Activated T-cell treated with anti-CD3 and anti-CD28 coated beads, Interleukin-2, amount 50 U/mL, for 72 hours (primary cell): ENCODE measurements around the gene FAM174B. TPM values are rescaled to one million over a fixed set of nuclear protein-coding genes. Genes with fewer than 3 reads are reported as not detected.
A peak's percentile ranks its signal among the peaks of the same experiment; 100 is the strongest.

ENCODE experiments used
- ATAC-seq, 2 donors: fragments of 150-1000 bp; cut with Tn5 transposase; replicated peaks in 1 of 2; 2 replicates each; pipeline ENCODE4 v1.10.0; 2021; ENCODE audit warnings: moderate library complexity in 2 of 2, mild to moderate bottlenecking in 1 of 2
- DNase-seq, 2 donors: peaks; one replicate each; pipeline ENCODE4 v3.0.0; 2021 to 2022; ENCODE audit warnings: mixed read lengths in 1 of 2
- H3K27ac Mint-ChIP-seq: one replicate; pipeline ENCODE4 v1.8.0; 2022; ENCODE audit warnings: mild to moderate bottlenecking, moderate library complexity, mixed read lengths
- H3K27me3 Mint-ChIP-seq: one replicate; pipeline ENCODE4 v1.8.0; 2022; ENCODE audit warnings: low read depth, mixed read lengths
- H3K36me3 Mint-ChIP-seq, 2 donors: one replicate each; pipeline ENCODE4 v1.8.0; 2022; ENCODE audit warnings: mixed read lengths in 2 of 2, mild to moderate bottlenecking in 1 of 2; ENCODE audit not compliant: insufficient read depth in 2 of 2
- H3K4me1 Mint-ChIP-seq: one replicate; pipeline ENCODE4 v1.8.0; 2022; ENCODE audit warnings: low read depth, mixed read lengths
- H3K4me3 Mint-ChIP-seq, 2 donors: one replicate each; pipeline ENCODE4 v1.8.0; 2022; ENCODE audit warnings: mild to moderate bottlenecking in 2 of 2, mixed read lengths in 2 of 2, moderate library complexity in 2 of 2
- H3K9me3 Mint-ChIP-seq, 2 donors: one replicate each; pipeline ENCODE4 v1.8.0; 2022; ENCODE audit warnings: mixed read lengths in 2 of 2
- total RNA-seq, 2 donors: library from RNA; stranded (reverse); gene quantifications; one replicate each; pipeline ENCODE4 v1.2.3, GENCODE V29; 2022

FAM174B gene
- total RNA-seq, 2 donors from 2014 or later: 5.0 to 9.9 TPM

DNA sequence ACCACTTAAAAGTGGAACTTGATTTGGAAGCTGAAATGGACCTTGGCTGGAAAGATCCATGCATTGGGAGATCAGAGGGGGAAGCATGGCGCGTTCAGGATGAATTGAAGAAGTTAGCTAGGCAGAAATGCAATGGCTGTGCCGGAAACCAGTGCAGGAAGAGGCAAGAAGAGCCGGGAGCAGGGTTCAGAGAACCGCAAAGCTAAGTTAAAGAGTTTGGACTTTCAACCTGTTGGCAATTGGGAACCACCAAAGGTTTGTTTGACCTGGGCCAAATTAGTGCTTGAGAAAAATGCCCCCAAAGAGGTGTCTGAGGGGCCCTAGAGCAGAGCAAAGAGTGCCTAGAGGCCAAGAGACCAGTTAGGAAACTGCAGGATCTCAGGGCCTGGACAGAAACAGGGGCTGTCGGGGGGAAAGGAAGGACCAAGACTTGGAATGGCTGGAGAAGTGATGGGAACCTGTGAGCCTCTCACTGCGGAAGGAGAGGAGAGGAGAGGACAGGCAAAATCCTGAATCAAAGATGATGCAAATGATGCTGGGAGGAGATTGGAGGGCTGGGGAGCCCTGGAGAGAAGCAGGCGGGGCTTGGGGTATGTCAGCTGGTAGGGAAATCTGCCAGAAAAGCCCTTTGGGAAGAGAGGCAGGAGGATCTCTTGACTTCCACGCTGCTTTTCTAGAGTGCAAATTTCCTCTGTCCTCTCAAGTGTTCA lies 49.3 kb downstream of the FAM174B start:
- DNase-seq (no peak), ATAC-seq (no peak)
- no peak overlapping the region for H3K27ac Mint-ChIP-seq
- H3K4me3 Mint-ChIP-seq: no peak overlapping the region
- no peaks in the 10 kb centered on the region for H3K4me1 Mint-ChIP-seq
- H3K36me3 Mint-ChIP-seq: peaks cover 0 to 3% of the 10 kb centered on the region in 2 donors
- peaks cover 27% of the 10 kb centered on the region for H3K27me3 Mint-ChIP-seq
- no peaks in the 10 kb centered on the region for H3K9me3 Mint-ChIP-seq

DNA sequence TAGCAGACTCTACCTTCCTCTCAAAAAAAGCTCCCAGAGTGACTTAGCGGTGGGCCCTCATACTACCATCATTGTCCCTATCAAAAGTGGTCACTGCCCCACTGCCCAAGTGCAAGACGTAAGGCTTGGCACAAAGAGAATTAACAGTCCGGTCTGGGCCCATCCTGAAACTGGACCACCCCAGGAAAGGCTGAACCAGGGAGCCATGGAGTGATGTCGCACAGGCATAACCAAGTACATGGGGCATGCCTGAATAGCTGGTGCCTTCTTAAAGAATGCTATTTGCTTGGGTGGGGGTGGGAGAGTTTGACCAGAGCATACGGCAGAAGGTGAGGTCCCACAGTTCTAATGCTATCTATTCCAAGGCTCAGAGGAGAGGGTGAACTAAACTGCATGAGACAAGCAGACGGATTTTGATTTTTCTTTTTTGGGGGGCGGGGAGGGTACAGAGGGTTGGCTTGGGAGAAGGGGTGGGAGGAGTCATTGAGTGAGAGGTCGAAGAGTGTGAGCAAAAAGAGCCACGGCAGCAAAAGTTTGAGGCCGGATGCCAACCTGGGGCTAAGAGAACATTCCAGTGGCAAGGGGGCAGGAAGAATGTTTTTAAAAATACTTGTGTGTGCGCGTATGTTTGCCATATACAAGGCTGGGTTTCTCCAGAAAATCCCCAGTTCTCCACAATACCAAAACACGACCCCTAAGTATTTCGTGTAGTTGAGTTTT lies 50.2 kb downstream of the FAM174B start:
- no peaks in the 10 kb centered on the region for H3K4me1 Mint-ChIP-seq
- peaks cover 0 to 3% of the 10 kb centered on the region in 2 donors for H3K36me3 Mint-ChIP-seq
- no peak overlapping the region for H3K27ac Mint-ChIP-seq
- H3K27me3 Mint-ChIP-seq: peaks cover 36% of the 10 kb centered on the region
- ATAC-seq: no peak
- H3K9me3 Mint-ChIP-seq: no peaks in the 10 kb centered on the region
- H3K4me3 Mint-ChIP-seq: no peak overlapping the region
- DNase-seq: no peak

DNA sequence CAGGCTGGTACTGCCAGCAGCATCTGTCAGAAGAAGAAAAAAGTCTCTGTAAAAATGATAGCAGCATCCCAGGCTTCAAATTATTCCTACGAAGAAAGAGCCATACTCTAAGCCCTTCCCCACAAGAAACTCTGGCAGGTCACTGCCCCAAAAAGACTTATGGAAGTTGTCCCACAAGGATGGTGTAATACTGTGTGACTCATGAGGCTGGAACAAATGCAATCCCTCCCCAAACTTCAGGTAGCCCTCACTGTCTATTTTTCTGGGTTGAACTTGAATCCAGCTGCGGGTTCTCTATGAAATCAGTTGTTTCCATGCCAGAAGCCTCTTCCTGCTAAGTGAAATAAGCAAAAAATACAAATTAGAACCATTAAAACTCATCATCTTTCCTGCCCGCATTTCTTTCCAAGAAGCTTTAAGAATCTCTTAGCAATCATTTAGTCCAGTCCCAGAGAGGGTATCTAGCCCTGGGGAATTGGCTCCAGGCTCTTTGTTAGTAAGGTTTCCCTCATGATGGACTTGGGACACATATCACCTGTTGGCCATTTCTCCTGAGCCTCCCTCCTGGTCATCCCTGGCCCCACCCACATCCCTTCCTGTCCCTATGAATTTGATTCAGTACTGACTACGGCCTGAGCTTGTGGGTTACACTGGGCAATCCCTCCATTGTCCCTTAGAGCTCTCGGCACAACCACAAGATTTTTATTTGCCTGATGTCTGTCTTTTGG lies 51.7 kb downstream of the FAM174B start:
- H3K4me1 Mint-ChIP-seq: peaks cover 12% of the 10 kb centered on the region
- H3K4me3 Mint-ChIP-seq: no peak overlapping the region
- no peaks in the 10 kb centered on the region for H3K9me3 Mint-ChIP-seq
- peaks cover 0 to 3% of the 10 kb centered on the region in 2 donors for H3K36me3 Mint-ChIP-seq
- no peak overlapping the region for H3K27ac Mint-ChIP-seq
- ATAC-seq (no peak), DNase-seq (no peak)
- H3K27me3 Mint-ChIP-seq: peaks cover 51% of the 10 kb centered on the region

DNA sequence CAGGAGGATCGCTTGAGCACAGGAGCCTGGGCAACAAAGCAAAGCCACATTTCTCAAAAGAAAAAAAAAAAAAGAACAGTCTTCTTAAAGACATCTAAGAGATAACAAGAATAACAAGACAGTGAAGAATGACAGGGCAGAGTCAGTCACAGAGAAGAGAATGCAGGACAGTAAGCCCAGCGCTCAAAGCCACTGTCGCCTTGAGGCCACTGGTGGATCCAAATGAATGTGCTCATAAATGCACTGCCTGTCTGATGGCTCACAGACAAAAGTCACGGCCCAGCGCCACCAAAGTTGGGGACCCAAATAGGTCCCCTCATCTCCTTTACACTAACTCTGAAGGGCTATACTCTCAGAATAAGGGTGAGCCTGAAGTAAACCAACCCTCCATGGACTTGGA lies 52.3 kb downstream of the FAM174B start:
- no peak overlapping the region for H3K4me3 Mint-ChIP-seq
- H3K36me3 Mint-ChIP-seq: peaks cover 0 to 3% of the 10 kb centered on the region in 2 donors
- no peaks in the 10 kb centered on the region for H3K9me3 Mint-ChIP-seq
- peaks cover 12% of the 10 kb centered on the region for H3K4me1 Mint-ChIP-seq
- DNase-seq (no peak), ATAC-seq (no peak)
- H3K27ac Mint-ChIP-seq: no peak overlapping the region
- H3K27me3 Mint-ChIP-seq: peaks cover 53% of the 10 kb centered on the region

DNA sequence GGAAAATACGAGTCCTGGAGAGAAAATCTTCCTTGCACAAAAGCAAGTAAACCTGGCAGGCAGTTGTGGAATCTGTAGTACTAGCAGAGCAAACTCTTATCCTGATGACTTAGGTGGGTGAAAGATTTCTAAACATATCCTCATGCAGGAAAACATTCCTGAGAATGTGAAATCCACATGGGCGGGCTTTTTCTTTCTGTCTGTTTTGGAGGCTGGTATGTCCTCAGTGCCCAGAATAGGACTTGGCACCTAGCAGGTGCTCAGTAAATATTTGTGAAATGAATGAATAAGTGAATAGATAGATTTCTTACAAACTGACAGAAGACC lies 53.3 kb downstream of the FAM174B start:
- Mint-ChIP-seq H3K4me1 (peaks cover 12% of the 10 kb centered on the region), H3K27me3 (peaks cover 51% of the 10 kb centered on the region), H3K27ac (no peak overlapping the region), H3K4me3 (no peak overlapping the region), H3K36me3 (peaks cover 0 to 3% of the 10 kb centered on the region in 2 donors), H3K9me3 (no peaks in the 10 kb centered on the region)
- DNase-seq: no peak
- ATAC-seq: no peak

DNA sequence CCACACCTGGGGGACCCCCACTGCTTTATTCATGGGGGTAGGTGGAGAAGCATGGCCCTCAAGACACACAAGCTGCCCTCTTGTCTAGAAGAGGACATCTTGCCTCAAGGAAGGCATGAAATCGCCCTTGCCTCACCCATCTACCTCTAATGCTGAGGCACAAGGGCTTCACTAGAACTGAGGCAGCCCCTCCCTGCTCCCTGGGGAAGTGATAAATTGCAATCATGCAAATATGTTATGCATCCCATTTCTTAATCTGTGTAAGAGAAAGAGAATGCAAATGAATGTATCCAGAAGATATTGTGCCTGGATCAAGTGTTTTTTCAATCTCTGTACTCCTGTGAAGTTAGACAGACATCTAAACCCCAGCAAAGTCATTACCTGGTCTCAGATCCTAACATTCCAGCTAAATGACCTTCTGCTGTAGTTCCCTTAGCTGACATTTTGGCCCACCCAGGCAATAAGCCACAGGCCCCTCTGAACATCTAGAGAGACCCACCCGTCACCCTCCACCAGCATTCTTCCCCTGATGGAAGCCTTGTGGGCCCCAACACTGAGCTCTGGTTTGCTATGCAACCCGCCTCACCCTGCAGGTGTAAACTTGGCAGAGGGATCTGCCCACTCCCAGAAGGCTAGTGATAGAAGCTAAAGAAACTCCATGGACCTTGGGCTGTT lies 53.8 kb downstream of the FAM174B start:
- H3K27ac Mint-ChIP-seq: no peak overlapping the region
- ATAC-seq (no peak), DNase-seq (no peak)
- no peaks in the 10 kb centered on the region for H3K9me3 Mint-ChIP-seq
- H3K4me3 Mint-ChIP-seq: no peak overlapping the region
- peaks cover 12% of the 10 kb centered on the region for H3K4me1 Mint-ChIP-seq
- peaks cover 0 to 3% of the 10 kb centered on the region in 2 donors for H3K36me3 Mint-ChIP-seq
- peaks cover 54% of the 10 kb centered on the region for H3K27me3 Mint-ChIP-seq

DNA sequence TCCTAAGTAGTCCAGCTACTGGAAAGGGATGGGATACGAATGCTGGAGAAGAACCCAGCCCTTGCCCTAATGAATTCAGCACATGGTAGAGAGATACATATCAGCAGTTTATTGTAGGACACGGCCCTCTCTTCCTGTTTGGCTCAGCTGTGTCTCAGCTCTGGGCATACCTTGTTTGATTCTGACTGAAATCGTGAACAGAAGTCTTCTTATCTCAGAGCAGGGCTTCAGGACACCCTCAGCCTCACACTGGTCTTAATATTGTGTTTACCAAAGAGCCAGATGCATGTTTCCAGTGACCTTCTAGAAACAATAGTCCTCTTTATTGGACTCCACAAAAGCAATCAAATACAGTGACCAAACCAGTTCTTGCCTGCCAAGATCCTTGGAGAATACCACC lies 54.7 kb downstream of the FAM174B start:
- Mint-ChIP-seq H3K4me3 (no peak overlapping the region), H3K9me3 (no peaks in the 10 kb centered on the region), H3K4me1 (peaks cover 12% of the 10 kb centered on the region), H3K36me3 (peaks cover 0 to under 1% of the 10 kb centered on the region in 2 donors), H3K27ac (no peak overlapping the region), H3K27me3 (peaks cover 54% of the 10 kb centered on the region)
- DNase-seq (no peak), ATAC-seq (peak in 1 of 2 donors; percentile 25)

DNA sequence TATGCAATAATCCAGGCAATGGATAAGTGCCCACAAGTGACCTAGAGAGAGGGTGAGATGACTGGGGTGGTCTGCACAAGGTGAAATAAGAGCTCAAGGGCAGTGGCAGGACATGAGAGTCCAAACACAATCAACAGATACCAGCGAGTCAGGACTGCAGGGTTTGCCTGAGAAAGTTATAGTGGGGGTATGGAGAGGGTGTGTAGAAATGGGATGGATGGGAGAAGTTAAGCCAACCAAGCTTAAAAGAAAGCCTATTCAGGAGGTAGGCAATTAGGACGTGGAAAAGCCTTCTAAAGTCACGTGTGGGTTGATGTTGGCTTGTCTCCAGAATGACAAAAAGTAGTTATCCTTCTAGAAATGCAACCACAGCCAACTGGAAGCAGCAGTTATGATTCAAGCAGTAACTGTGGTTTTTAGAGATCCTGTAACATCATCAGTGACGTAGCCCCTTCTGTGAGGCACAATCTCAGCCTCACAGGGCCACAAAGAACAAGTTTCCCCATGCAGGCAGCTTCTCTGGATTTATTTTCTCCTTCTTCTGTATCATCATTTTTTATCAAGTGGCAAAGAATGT lies 56.1 kb downstream of the FAM174B start:
- Mint-ChIP-seq H3K36me3 (no peaks in the 10 kb centered on the region), H3K4me3 (peak overlapping the region in 1 of 2 donors; percentile 11), H3K9me3 (no peaks in the 10 kb centered on the region), H3K27me3 (peaks cover 63% of the 10 kb centered on the region), H3K4me1 (peaks cover 12% of the 10 kb centered on the region), H3K27ac (no peak overlapping the region)
- ATAC-seq (peak; percentile 74 to 96), DNase-seq (peak in 1 of 2 donors; percentile 54)

DNA sequence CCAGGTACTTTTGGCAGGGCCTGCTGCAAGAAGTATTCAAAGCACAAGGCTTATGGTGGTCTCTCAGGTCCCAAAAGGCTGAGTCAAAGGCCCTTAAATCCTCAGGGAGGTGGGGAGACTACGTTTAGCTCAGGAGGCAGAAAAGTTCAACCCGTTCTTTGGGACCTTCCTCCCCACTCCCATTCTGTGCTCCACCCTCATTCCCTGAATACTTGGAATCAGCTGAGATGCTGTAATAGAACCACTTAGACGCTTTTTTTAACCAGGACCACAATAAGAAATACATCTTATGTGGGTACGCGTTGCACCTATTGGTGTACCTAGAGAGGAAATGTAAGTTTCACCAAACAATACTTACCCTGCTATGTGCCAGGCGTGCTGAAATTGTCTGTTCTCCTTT lies 58.0 kb downstream of the FAM174B start:
- ATAC-seq (no peak), DNase-seq (no peak)
- peaks cover 12% of the 10 kb centered on the region for H3K4me1 Mint-ChIP-seq
- H3K36me3 Mint-ChIP-seq: no peaks in the 10 kb centered on the region
- no peak overlapping the region for H3K4me3 Mint-ChIP-seq
- peaks cover 65% of the 10 kb centered on the region for H3K27me3 Mint-ChIP-seq
- no peaks in the 10 kb centered on the region for H3K9me3 Mint-ChIP-seq
- no peak overlapping the region for H3K27ac Mint-ChIP-seq

DNA sequence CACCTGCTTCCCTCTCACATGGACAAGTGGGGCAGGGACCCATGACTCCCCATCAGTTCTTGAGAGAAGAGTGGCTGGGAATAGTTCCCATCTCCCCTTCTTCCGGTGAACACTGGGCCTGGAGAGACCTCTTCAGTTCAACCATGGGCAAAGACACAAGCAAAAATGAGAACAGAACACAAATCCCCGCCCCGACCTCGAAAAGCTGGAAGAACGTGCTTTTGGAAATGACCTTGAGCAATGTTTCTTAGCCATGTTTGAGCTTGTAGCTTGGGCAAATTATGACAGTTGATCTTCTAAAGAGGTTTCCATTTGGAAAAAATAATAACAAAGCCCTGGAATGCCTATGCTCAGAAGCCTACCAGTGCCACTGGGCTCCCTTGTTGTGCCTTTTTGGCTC lies 59.0 kb downstream of the FAM174B start:
- DNase-seq (no peak), ATAC-seq (no peak)
- Mint-ChIP-seq H3K27ac (no peak overlapping the region), H3K27me3 (peaks cover 60% of the 10 kb centered on the region), H3K4me1 (peaks cover 12% of the 10 kb centered on the region), H3K9me3 (no peaks in the 10 kb centered on the region), H3K4me3 (no peak overlapping the region), H3K36me3 (no peaks in the 10 kb centered on the region)

DNA sequence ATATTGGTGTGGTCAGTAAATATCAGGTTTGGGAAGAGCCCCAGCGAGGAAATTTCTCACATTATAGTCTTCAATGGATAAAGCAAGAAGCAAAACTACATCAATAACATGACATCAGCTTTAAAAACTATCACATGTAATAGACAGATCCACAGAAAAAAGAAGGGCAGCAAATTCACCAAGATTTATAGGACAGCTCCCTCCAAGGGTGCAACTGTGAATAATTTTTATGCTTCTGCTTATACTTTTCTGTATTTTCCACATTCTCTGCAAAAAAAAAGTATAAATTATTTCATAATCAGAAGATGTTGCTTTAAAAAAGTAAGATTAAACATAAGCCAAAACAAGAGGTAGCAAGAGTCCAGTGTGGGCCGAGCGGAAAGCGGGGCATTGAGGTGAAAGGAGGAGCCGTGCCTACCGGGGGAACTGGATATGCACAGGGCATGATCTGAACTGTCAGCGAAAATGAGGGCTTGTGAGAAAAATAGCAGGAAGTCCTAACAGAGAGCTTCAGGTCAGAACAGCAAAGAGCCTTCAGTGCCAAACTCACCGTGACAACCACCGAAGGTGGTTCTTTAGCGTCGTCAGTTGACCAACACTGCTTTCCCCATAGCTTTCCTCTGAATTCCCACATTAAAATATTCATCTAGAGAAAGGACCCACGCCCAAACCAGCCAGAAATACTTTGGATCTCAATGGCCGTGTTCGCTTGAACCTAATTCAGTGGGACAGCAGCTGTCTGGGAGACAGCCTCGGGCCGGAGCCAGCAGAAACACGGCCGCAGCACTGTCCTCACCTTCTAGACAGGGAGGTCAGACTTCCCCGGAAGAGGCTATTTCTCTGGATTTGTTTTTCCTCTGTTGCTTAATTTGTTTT lies 59.8 kb downstream of the FAM174B start:
- Mint-ChIP-seq H3K27ac (no peak overlapping the region), H3K27me3 (peaks cover 51% of the 10 kb centered on the region), H3K9me3 (no peaks in the 10 kb centered on the region), H3K4me3 (no peak overlapping the region), H3K4me1 (peaks cover 12% of the 10 kb centered on the region), H3K36me3 (no peaks in the 10 kb centered on the region)
- ATAC-seq: no peak
- DNase-seq: no peak

DNA sequence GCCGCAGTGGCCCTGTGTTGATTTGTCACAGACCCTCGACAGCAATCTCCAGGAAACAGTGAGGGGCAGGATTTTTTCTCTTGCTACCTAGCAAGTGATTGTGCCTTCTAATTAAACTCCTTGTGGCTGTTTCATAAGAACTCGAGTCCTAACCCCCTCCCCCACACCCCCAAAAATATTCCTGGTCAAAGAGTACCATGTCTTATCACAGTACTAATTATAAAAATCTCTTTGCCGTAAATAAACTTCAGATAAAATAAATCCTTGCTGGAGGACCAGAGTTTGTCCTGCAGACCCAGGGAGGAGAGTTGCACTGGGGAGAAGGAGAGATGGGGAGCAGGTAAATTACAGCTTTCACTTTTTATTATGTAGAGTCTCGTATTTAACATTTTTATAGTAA lies 64.3 kb downstream of the FAM174B start:
- no peak for DNase-seq
- Mint-ChIP-seq H3K4me3 (no peak overlapping the region), H3K4me1 (no peaks in the 10 kb centered on the region), H3K36me3 (no peaks in the 10 kb centered on the region), H3K27ac (no peak overlapping the region), H3K9me3 (no peaks in the 10 kb centered on the region), H3K27me3 (peaks cover 22% of the 10 kb centered on the region)
- ATAC-seq: no peak
